Testis (tissue), 3 donors: ENCODE results near the gene FAM78A. TPM values are rescaled to one million over a fixed set of nuclear protein-coding genes. Genes with fewer than 3 reads are reported as not detected.
A peak's percentile ranks its signal among the peaks of the same experiment; 100 is the strongest.
"Not testable (repeated sequence)": the region's sequence is repeated elsewhere in the genome, so short reads cannot be mapped to it uniquely, and the experiment has no call there.

Source experiments
- DNase-seq: peaks from one replicate; pipeline ENCODE4 v3.0.0-alpha.2; 2019
- H3K27ac ChIP-seq, 2 donors: fragments of 200-600 bp; sonication (generic); one replicate each; pipeline ENCODE4 v1.5.1; 2019
- H3K27me3 ChIP-seq: fragments of 200-600 bp; sonication (generic); one replicate; pipeline ENCODE4 v1.5.1; 2019
- H3K36me3 ChIP-seq: fragments of 200-600 bp; sonication (generic); one replicate; pipeline ENCODE4 v1.5.1; 2017; ENCODE audit warnings: low read depth; ENCODE audit errors: missing control alignments
- H3K4me1 ChIP-seq: fragments of 200-600 bp; sonication (generic); one replicate; pipeline ENCODE4 v1.5.1; 2019
- H3K4me3 ChIP-seq, 2 donors: fragments of 200-600 bp; sonication (generic); one replicate each; pipeline ENCODE4 v1.5.1; 2017 to 2019
- H3K9me3 ChIP-seq: fragments of 200-600 bp; sonication (generic); one replicate; pipeline ENCODE4 v1.5.1; 2017
- POLR2A ChIP-seq: fragments of 450-650 bp; IDR thresholded peaks from one replicate; pipeline ENCODE4 v1.6.1; 2017; ENCODE audit warnings: antibody characterized with exemption, mild to moderate bottlenecking, moderate library complexity
- WGBS, 2 donors: methylation state at CpG; one replicate each; pipeline ENCODE4 v1.1.5; 2018; 5-methylcytosine and 5-hydroxymethylcytosine counted together
- intact Hi-C: fragments of 100-400 bp; cut with DNase I; formaldehyde crosslinking; loops from one replicate; pipeline ENCODE4 v1.15.1; 2023; ENCODE audit warnings: low total_unique reads
- polyA plus RNA-seq: library from polyadenylated mRNA; stranded (reverse); fragments of 350-450 nt; fragmentation: Illumina TruSeq; extraction: RNeasy Lipid Tissue Mini Kit (QIAGEN cat#74804); gene quantifications from one replicate; pipeline ENCODE4 v1.2.3, GENCODE V29; 2014; ENCODE audit warnings: low read depth, low replicate concordance; ENCODE audit not compliant: insufficient read depth
- total RNA-seq, 2 donors: library from RNA; depleted of rRNA; stranded (reverse); fragments of >200 nt; gene quantifications; one replicate each; pipeline ENCODE4 v1.2.3, GENCODE V29; 2016
- TF ChIP-seq, protein P1 (sequence below), 3 experiments: fragments of 450-650 bp in 2 of 3; fragments of 200-600 bp in 1 of 3; sonication (generic) in 1 of 3; IDR thresholded peaks; one replicate each; pipeline ENCODE4 v1.5.1; 2016 to 2019; ENCODE audit warnings: antibody characterized with exemption in 3 of 3, mild to moderate bottlenecking in 2 of 3, moderate library complexity in 1 of 3

FAM78A gene
- total and polyA plus RNA-seq, 3 donors from 2014 or later = 29.7 to 48.0 (median 30.8) TPM

DNA sequence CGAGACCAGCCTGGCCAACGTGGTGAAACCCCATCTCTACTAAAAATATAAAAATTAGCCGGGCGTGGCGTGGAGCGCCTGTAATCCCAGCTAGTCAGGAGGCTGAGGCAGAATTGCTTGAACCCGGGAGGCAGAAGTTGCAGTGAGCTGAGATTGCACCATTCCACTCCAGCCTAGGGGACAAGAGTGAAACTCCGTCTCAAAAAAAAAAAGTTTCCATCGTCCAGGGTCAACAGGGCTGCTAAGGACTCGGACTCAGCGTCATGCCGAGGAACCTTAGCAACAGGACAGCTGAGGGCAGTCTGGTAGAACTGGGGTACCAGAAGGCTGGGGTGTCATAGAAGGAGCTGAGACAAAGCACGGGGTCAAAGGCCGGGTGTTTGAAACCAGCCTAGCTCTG, 21.7 kb downstream of the FAM78A start:
- Histone ChIP-seq H3K9me3 (no peaks in the 10 kb centered on the region), H3K27ac (no peak overlapping the region), H3K36me3 (no peaks in the 10 kb centered on the region), H3K27me3 (no peaks in the 10 kb centered on the region), H3K4me3 (no peak overlapping the region), H3K4me1 (peaks cover 17% of the 10 kb centered on the region)
- WGBS, 2 donors = 88 to 93% methylated on average over 14 of the region's 14 CpGs
- no peak for DNase-seq
- intact Hi-C loops = no loop called here
- TF ChIP-seq, protein P1, sequence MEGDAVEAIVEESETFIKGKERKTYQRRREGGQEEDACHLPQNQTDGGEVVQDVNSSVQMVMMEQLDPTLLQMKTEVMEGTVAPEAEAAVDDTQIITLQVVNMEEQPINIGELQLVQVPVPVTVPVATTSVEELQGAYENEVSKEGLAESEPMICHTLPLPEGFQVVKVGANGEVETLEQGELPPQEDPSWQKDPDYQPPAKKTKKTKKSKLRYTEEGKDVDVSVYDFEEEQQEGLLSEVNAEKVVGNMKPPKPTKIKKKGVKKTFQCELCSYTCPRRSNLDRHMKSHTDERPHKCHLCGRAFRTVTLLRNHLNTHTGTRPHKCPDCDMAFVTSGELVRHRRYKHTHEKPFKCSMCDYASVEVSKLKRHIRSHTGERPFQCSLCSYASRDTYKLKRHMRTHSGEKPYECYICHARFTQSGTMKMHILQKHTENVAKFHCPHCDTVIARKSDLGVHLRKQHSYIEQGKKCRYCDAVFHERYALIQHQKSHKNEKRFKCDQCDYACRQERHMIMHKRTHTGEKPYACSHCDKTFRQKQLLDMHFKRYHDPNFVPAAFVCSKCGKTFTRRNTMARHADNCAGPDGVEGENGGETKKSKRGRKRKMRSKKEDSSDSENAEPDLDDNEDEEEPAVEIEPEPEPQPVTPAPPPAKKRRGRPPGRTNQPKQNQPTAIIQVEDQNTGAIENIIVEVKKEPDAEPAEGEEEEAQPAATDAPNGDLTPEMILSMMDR (IDR thresholded peaks at IDR 0.05) = no peak
- TF ChIP-seq POLR2A = no peak

GRCh38 chr9:131253891-131254491, 22.3 kb downstream of the FAM78A start:
- Histone ChIP-seq H3K27me3 (no peaks in the 10 kb centered on the region), H3K9me3 (no peaks in the 10 kb centered on the region), H3K27ac (peak overlapping the region in 1 of 2 donors; percentile 41), H3K4me1 (peaks cover 17% of the 10 kb centered on the region), H3K36me3 (no peaks in the 10 kb centered on the region), H3K4me3 (no peak overlapping the region)
- intact Hi-C loops = no loop called here
- WGBS, 2 donors = 75 to 86% methylated on average over 14 of the region's 14 CpGs
- no peak for DNase-seq
- TF ChIP-seq, protein P1 (IDR thresholded peaks at IDR 0.05) = no peak
- no peak for TF ChIP-seq POLR2A

- Histone ChIP-seq H3K4me1 (peaks cover 9% of the 10 kb centered on the region), H3K4me3 (no peak overlapping the region), H3K27me3 (no peaks in the 10 kb centered on the region), H3K36me3 (no peaks in the 10 kb centered on the region), H3K27ac (no peak overlapping the region), H3K9me3 (no peaks in the 10 kb centered on the region)
- 86 to 89% methylated on average over 7 to 12 of the region's 23 CpGs for WGBS, 2 donors
- TF ChIP-seq, protein P1 (IDR thresholded peaks at IDR 0.05) = no peak
- no peak for TF ChIP-seq POLR2A
- intact Hi-C loops = no loop called here
- no peak for DNase-seq
These were observed 24.2 kb downstream of the FAM78A start for GRCh38 chr9:131252120-131252519.

GRCh38 chr9:131246618-131247017, 29.7 kb downstream of the FAM78A start:
- Histone ChIP-seq H3K4me1 (no peaks in the 10 kb centered on the region), H3K4me3 (no peak overlapping the region), H3K27me3 (no peaks in the 10 kb centered on the region), H3K27ac (no peak overlapping the region), H3K36me3 (no peaks in the 10 kb centered on the region), H3K9me3 (no peaks in the 10 kb centered on the region)
- WGBS, 2 donors = 81 to 88% methylated on average over 4 of the region's 4 CpGs
- intact Hi-C loops = no loop called here
- no peak for DNase-seq
- no peak for TF ChIP-seq POLR2A
- TF ChIP-seq, protein P1 (IDR thresholded peaks at IDR 0.05) = no peak

DNA sequence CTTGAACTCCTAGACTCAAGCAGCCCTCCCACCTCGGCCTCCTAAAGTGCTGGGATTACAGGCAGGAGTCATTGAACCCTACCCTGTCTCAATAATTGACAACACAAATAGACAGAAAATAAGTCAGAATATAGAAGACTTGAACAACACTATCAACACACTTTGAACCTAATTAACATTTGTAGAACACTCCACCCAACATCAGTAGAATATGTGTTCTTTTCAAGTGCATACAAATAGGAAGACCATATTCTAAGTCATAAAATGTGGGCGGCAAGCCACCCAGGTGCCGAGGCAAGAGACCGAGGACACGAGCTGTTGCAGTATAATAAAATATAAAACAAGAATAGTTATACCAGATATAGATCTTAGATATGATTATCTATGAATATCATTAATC, 32.0 kb downstream of the FAM78A start:
- WGBS, 2 donors = 94 to 96% methylated on average over 5 of the region's 5 CpGs
- DNase-seq, H3K36me3 ChIP-seq, H3K4me3 ChIP-seq, H3K4me1 ChIP-seq, H3K9me3 ChIP-seq, H3K27me3 ChIP-seq, intact Hi-C loops, H3K27ac ChIP-seq: not testable (repeated sequence)
